Measurements from ENCODE around the gene LRRC3.

The LRRC3 gene

GRCh38 chr21:44438531-44439210, 16.6 kb upstream of the LRRC3 start:
- in situ Hi-C loops (cut with MboI; ENCODE audit: low sequenced_read_pairs) = no loop called here

GRCh38 chr21:44439211-44439600, 16.1 kb upstream of the LRRC3 start:
- in situ Hi-C loops (cut with MboI; ENCODE audit: low sequenced_read_pairs) = no loop called here

GRCh38 chr21:44440241-44441040, 14.9 kb upstream of the LRRC3 start:
- in situ Hi-C loops (cut with MboI; ENCODE audit: low sequenced_read_pairs) = no loop called here

GRCh38 chr21:44441041-44441400, 14.3 kb upstream of the LRRC3 start:
- in situ Hi-C loops (cut with MboI; ENCODE audit: low sequenced_read_pairs) = no loop called here

GRCh38 chr21:44441581-44442265, 13.6 kb upstream of the LRRC3 start:
- in situ Hi-C loops (cut with MboI; ENCODE audit: low sequenced_read_pairs) = no loop called here

GRCh38 chr21:44442266-44443125, 12.8 kb upstream of the LRRC3 start:
- in situ Hi-C loops (cut with MboI; ENCODE audit: low sequenced_read_pairs) = no loop called here

GRCh38 chr21:44443291-44443890, 11.9 kb upstream of the LRRC3 start:
- in situ Hi-C loops (cut with MboI; ENCODE audit: low sequenced_read_pairs) = no loop called here

GRCh38 chr21:44443891-44444285, 11.4 kb upstream of the LRRC3 start:
- in situ Hi-C loops (cut with MboI; ENCODE audit: low sequenced_read_pairs) = no loop called here

- in situ Hi-C loops (cut with MboI; ENCODE audit: low sequenced_read_pairs) = no loop called here
Measured at GRCh38 chr21:44444286-44444931, 10.9 kb upstream of the LRRC3 start.

GRCh38 chr21:44445145-44445812, 10.0 kb upstream of the LRRC3 start:
- in situ Hi-C loops (cut with MboI; ENCODE audit: low sequenced_read_pairs) = no loop called here

- in situ Hi-C loops (cut with MboI; ENCODE audit: low sequenced_read_pairs) = no loop called here
Measured at GRCh38 chr21:44448651-44449131, 6.6 kb upstream of the LRRC3 start.

- in situ Hi-C loops (cut with MboI; ENCODE audit: low sequenced_read_pairs) = no loop called here
Measured at GRCh38 chr21:44449473-44450363, 5.6 kb upstream of the LRRC3 start.

GRCh38 chr21:44450402-44450801, 4.9 kb upstream of the LRRC3 start:
- in situ Hi-C loops (cut with MboI; ENCODE audit: low sequenced_read_pairs) = no loop called here

- in situ Hi-C loops (cut with MboI; ENCODE audit: low sequenced_read_pairs) = no loop called here
Measured at GRCh38 chr21:44450999-44451398, 4.3 kb upstream of the LRRC3 start.

- in situ Hi-C loops (cut with MboI; ENCODE audit: low sequenced_read_pairs) = no loop called here
Measured at GRCh38 chr21:44453120-44453519, 2.2 kb upstream of the LRRC3 start.

- in situ Hi-C loops (cut with MboI; ENCODE audit: low sequenced_read_pairs) = no loop called here
Measured at GRCh38 chr21:44454058-44454457, 1.3 kb upstream of the LRRC3 start.

- in situ Hi-C loops (cut with MboI; ENCODE audit: low sequenced_read_pairs) = no loop called here
Measured at GRCh38 chr21:44455524-44456213, 359 bp downstream of the LRRC3 start.

Data from HL-60/S4 treated with phorbol 12-myristate 13-acetate at 8.2 ng/mL for 4 days and 3 days (cell line).